Heart right ventricle (tissue), 16 donors: ENCODE data around the gene ZFAND2B. TPM values are rescaled to one million over a fixed set of nuclear protein-coding genes. Genes with fewer than 3 reads are reported as not detected.

Experiments used
- ATAC-seq, 8 donors: fragments of 200-7000 bp; cut with Tn5 transposase; one replicate each; pipeline ENCODE4 v1.9.1; 2020; ENCODE audit warnings: mild to moderate bottlenecking in 8 of 8, moderate library complexity in 8 of 8, moderate number of reproducible peaks in 1 of 8
- DNase-seq, 2 donors: peaks; one replicate each; pipeline ENCODE4 v3.0.0-alpha.2; 2020
- H3K27ac ChIP-seq, 10 donors: fragments of 200-600 bp; sonication (generic) in 2 of 10; one replicate each; pipeline versions ENCODE4 v1.5.0 to v1.8.0; 2020 to 2022; ENCODE audit warnings: mild to moderate bottlenecking in 3 of 10
- H3K27me3 ChIP-seq, 7 donors: fragments of 200-600 bp; one replicate each; pipeline ENCODE4 v1.8.0; 2021 to 2022; ENCODE audit warnings: mild to moderate bottlenecking in 2 of 7
- H3K36me3 ChIP-seq, 9 donors: fragments of 200-600 bp; sonication (generic) in 1 of 9; one replicate each; pipeline versions ENCODE4 v1.5.0 to v1.8.0; 2020 to 2022; ENCODE audit warnings: mild to moderate bottlenecking in 2 of 9
- H3K4me1 ChIP-seq, 9 donors: fragments of 200-600 bp; sonication (generic) in 1 of 9; one replicate each; pipeline versions ENCODE4 v1.5.0 to v1.8.0; 2020 to 2022; ENCODE audit warnings: mild to moderate bottlenecking in 4 of 9
- H3K4me3 ChIP-seq, 10 donors: fragments of 200-600 bp; sonication (generic) in 2 of 10; one replicate each; pipeline versions ENCODE4 v1.5.0 to v1.8.0; 2020 to 2022; ENCODE audit warnings: mild to moderate bottlenecking in 7 of 10, moderate library complexity in 2 of 10
- H3K9me3 ChIP-seq, 11 donors: fragments of 200-600 bp in 10 of 11; sonication (generic) in 2 of 11; one replicate each; pipeline versions ENCODE4 v1.5.0 to v1.8.0; 2013 to 2022; ENCODE audit warnings: mild to moderate bottlenecking in 2 of 11, control low read depth in 1 of 11, moderate library complexity in 1 of 11
- CTCF ChIP-seq, 9 donors: fragments of 200-600 bp; sonication (generic) in 2 of 9; IDR thresholded peaks; one replicate each; pipeline versions ENCODE4 v1.5.0 to v1.8.0; 2021 to 2022; ENCODE audit warnings: antibody characterized with exemption in 9 of 9, mild to moderate bottlenecking in 5 of 9, moderate library complexity in 1 of 9
- WGBS, 2 donors: extraction: QIAGEN DNeasy Blood & Tissue Kit; methylation state at CpG; one replicate each; pipeline ENCODE4 v1.1.7; 2013; ENCODE audit warnings: inconsistent platforms in 1 of 2; 5-methylcytosine and 5-hydroxymethylcytosine counted together
- intact Hi-C, 10 donors: fragments of 100-400 bp; cut with DNase I; formaldehyde crosslinking; loops; one replicate each; pipeline versions ENCODE4 v1.11.1 to v1.14.2; 2022
- polyA plus RNA-seq, 2 donors: library from polyadenylated mRNA; stranded (reverse); fragments of 200-250 nt; gene quantifications; one replicate each; pipeline ENCODE4 v1.2.3, GENCODE V29; 2013
- total RNA-seq, 10 donors: library from RNA; stranded (reverse); fragmentation: NEBNext Ultra II Directional in 3 of 10; extraction: Animal tissue kit (Norgen Biotek cat#: 25700) in 3 of 10; gene quantifications; one replicate each; pipeline versions ENCODE4 v1.2.1 to v1.2.4, GENCODE V29; 2021 to 2023
- donor health status: Arrhythmogenic right ventricular cardiomyopathy.
- donor health status: ischemic (EF 13 %, LVEDD 7.1; RV severe dilation, severe dysfunction).
- donor health status: healthy with polysubstance abuse.
- donor health status: DM: no; HTN: yes; CAD: no.
- donor health status: DM: no; HTN: no; CAD: no.
- donor health status: ischemic (EF 25% LVEDD 6.9; RV normal size, moderate dysfunction).
- donor health status: ischemic (EF 25% LVEDD 5.7; RV mildly dilated, moderate dysfunction).
- donor health status: healthy.
- donor health status: DM: yes; HTN: yes; CAD: no.
- donor health status: Ischemic cardiomyopathy.
- donor health status: ischemic (EF 35%, LVEDD 5.7; RV mildly dilated, moderate dysfunction).
- donor health status: nonischemic (EF 11% LVEDD 7.7; RV severe dilation, severe dysfunction).
- donor health status: DM: yes; HTN: yes; CAD: no.
- donor health status: PGD.
- donor health status: ischemic (EF 29% LVEDD 5.4; RV normal size, mild dysfunction).
- donor health status: nonischemic (EF 23%, LVEDD 6.1; RV moderate dilation, normal function).

Gene ZFAND2B
- total and polyA plus RNA-seq, 12 donors: 11.5 to 40.8 (median 17.4) TPM

GRCh38 chr2:219228911-219229304, 22.3 kb downstream of the ZFAND2B start:
- peaks cover 15 to 49% (median 32%) of the 10 kb centered on the region in 9 donors for H3K4me1 ChIP-seq
- DNase-seq (no peak), ATAC-seq (peak in 5 of 8 donors; percentile 3 to 42 (median 7))
- H3K9me3 ChIP-seq: no peaks in the 10 kb centered on the region
- no peaks in the 10 kb centered on the region for H3K27me3 ChIP-seq
- WGBS, 2 donors: 3% methylated on average over 17 to 19 of the region's 19 CpGs
- TF ChIP-seq CTCF (IDR thresholded peaks at IDR 0.05): no peak
- peaks cover 5 to 65% (median 41%) of the 10 kb centered on the region in 9 donors for H3K36me3 ChIP-seq
- H3K27ac ChIP-seq: peak overlapping the region; percentile 89 to 99 (median 96)
- H3K4me3 ChIP-seq: peak overlapping the region; percentile 45 to 91 (median 82)
- intact Hi-C loops: loop anchor here in 4 of 10 donors (1.0 to 10.0 kb wide), 5 partner anchors 50 to 68 kb away; partner anchors contain the start of genes DNAJB2 (in 2 of the 4) and RETREG2 (in 1 of the 4)

- no peak for TF ChIP-seq CTCF (IDR thresholded peaks at IDR 0.05)
- ATAC-seq (peak; percentile 98 to 99 (median 99)), DNase-seq (peak; percentile 98 to 99)
- intact Hi-C loops: loop anchor here in 4 of 10 donors (1.0 to 10.0 kb wide), 5 partner anchors 49 to 68 kb away; partner anchors contain the start of genes DNAJB2 (in 2 of the 4) and RETREG2 (in 1 of the 4)
- WGBS, 2 donors: 0% methylated on average over 80 of the region's 80 CpGs
- H3K36me3 ChIP-seq: peaks cover 4 to 65% (median 41%) of the 10 kb centered on the region in 9 donors
- peaks cover 15 to 49% (median 32%) of the 10 kb centered on the region in 9 donors for H3K4me1 ChIP-seq
- H3K27me3 ChIP-seq: no peaks in the 10 kb centered on the region
- H3K4me3 ChIP-seq: peak within 1 kb of the TSS; percentile 73 to 91 (median 82)
- H3K9me3 ChIP-seq: no peaks in the 10 kb centered on the region
- H3K27ac ChIP-seq: peak within 1 kb of the TSS; percentile 89 to 99 (median 96)
Observed at GRCh38 chr2:219229305-219230058, 22.9 kb downstream of the ZFAND2B start, which contains the start of the genes ANKZF1 and ATG9A. Gene ANKZF1 (plus strand): TSS chr2:219229806. CDS start chr2:219230258, 452 bp downstream. Gene ATG9A (minus strand): TSS chr2:219229636. CDS start chr2:219228024, 1,612 bp downstream.

GRCh38 chr2:219230059-219230540, 23.5 kb downstream of the ZFAND2B start:
- Histone ChIP-seq H3K27ac (peak overlapping the region; percentile 89 to 99 (median 96)), H3K4me3 (peak overlapping the region; percentile 73 to 91 (median 82)), H3K4me1 (peaks cover 15 to 49% (median 32%) of the 10 kb centered on the region in 9 donors), H3K27me3 (no peaks in the 10 kb centered on the region), H3K9me3 (no peaks in the 10 kb centered on the region), H3K36me3 (peaks cover 4 to 65% (median 41%) of the 10 kb centered on the region in 9 donors)
- WGBS, 2 donors: 0% methylated on average over 24 of the region's 24 CpGs
- no peak for TF ChIP-seq CTCF (IDR thresholded peaks at IDR 0.05)
- DNase-seq (no peak), ATAC-seq (peak in 5 of 8 donors; percentile 10 to 33 (median 17))
- intact Hi-C loops: no loop called here

- no peak overlapping the region for H3K27ac ChIP-seq
- no peak overlapping the region for H3K4me3 ChIP-seq
- 68 to 87% methylated on average over 3 of the region's 3 CpGs for WGBS, 2 donors
- H3K4me1 ChIP-seq: peaks cover 7 to 29% (median 13%) of the 10 kb centered on the region in 9 donors
- H3K9me3 ChIP-seq: no peaks in the 10 kb centered on the region
- no peak for ATAC-seq
- intact Hi-C loops: no loop called here
- peaks cover 8 to 82% (median 47%) of the 10 kb centered on the region in 9 donors for H3K36me3 ChIP-seq
- no peaks in the 10 kb centered on the region for H3K27me3 ChIP-seq
- no peak for DNase-seq
- no peak for TF ChIP-seq CTCF (IDR thresholded peaks at IDR 0.05)
Observed at GRCh38 chr2:219234331-219234730, 27.7 kb downstream of the ZFAND2B start.
